Endothelial cell of umbilical vein (primary cell): ENCODE measurements around the gene MIA2.

ENCODE experiments used
- CTCF ChIP-seq, 2 donors: IDR thresholded peaks; 1 replicate in 1 of 2; 2 replicates in 1 of 2; pipeline ENCODE4 v1.5.1; 2011; ENCODE audit warnings: low read length in 2 of 2, mild to moderate bottlenecking in 2 of 2, moderate library complexity in 2 of 2, control low read depth in 1 of 2, inconsistent platforms in 1 of 2, low read depth in 1 of 2; ENCODE audit not compliant: insufficient read depth in 1 of 2; ENCODE audit errors: extremely low read depth in 1 of 2
- EZH2 ChIP-seq: IDR thresholded peaks from 2 replicates; pipeline ENCODE4 v1.6.1; 2012; ENCODE audit warnings: borderline replicate concordance, low read depth, mild to moderate bottlenecking, moderate library complexity, low read length, inconsistent platforms; ENCODE audit not compliant: severe bottlenecking
- FOS ChIP-seq: IDR thresholded peaks from 2 replicates; pipeline ENCODE4 v1.6.1; 2011; ENCODE audit warnings: mild to moderate bottlenecking, low read length, moderate library complexity, borderline replicate concordance; ENCODE audit not compliant: insufficient read depth
- MYC ChIP-seq: IDR thresholded peaks from one replicate; pipeline ENCODE4 v1.6.1; 2011; ENCODE audit warnings: mild to moderate bottlenecking, low read depth, low read length
- POLR2A ChIP-seq: IDR thresholded peaks from 2 replicates; pipeline ENCODE4 v1.6.1; 2012; ENCODE audit warnings: low read depth, mild to moderate bottlenecking, control low read depth, low read length
- POLR2AphosphoS5 ChIP-seq: IDR thresholded peaks from 2 replicates; pipeline ENCODE4 v1.6.1; 2012; ENCODE audit warnings: low read depth, mild to moderate bottlenecking, control low read depth, low read length, moderate library complexity; ENCODE audit not compliant: insufficient read depth

GRCh38 chr14:39316830-39317553, 83.3 kb downstream of the MIA2 start:
- TF ChIP-seq POLR2A, result no peak
- TF ChIP-seq CTCF (IDR thresholded peaks at IDR 0.05; ENCODE audit: extremely low read depth in 1 of 2, insufficient read depth in 1 of 2, low read depth in 1 of 2, low read length in 2 of 2), result no peak
- no peak for TF ChIP-seq FOS
- no peak for TF ChIP-seq POLR2AphosphoS5
- TF ChIP-seq MYC, result no peak
- no peak for TF ChIP-seq EZH2
